GM12878 (cell line): Measurements from ENCODE around the gene CDHR4. TPM values are rescaled to one million over a fixed set of nuclear protein-coding genes. Genes with fewer than 3 reads are reported as not detected.

ENCODE experiments used
- ATAC-seq: fragments of 200-7000 bp; cut with Tn5 transposase; 3 replicates; pipeline ENCODE4 v1.9.1; 2020; ENCODE audit warnings: mild to moderate bottlenecking, moderate library complexity
- BruUV-seq: library from RNA; stranded (reverse); fragments of 400-500 nt; replicated peaks from 2 replicates; lab custom pipeline; 2021; lab: Mats Ljungman, UMichigan
- CTCF ChIA-PET: fragments of 300-600 bp; sonication (Branson Sonifier 250); formaldehyde crosslinking; extraction: SDS; loops from one replicate; lab custom pipeline; 2021; ENCODE audit warnings: inconsistent platforms; lab: Yijun Ruan, JAX
- POLR2A ChIA-PET: fragments of 350-600 bp; formaldehyde crosslinking; extraction: SDS; loops from one replicate; lab custom pipeline; 2021; ENCODE audit warnings: inconsistent platforms; lab: Charles Lee
- RAD21 ChIA-PET: fragments of 300-600 bp; sonication (Branson Sonifier 250); formaldehyde crosslinking; loops from one replicate; lab custom pipeline; 2023; ENCODE audit warnings: antibody characterized with exemption; ENCODE audit not compliant: unreplicated experiment; lab: Charles Lee
- SMC1A ChIA-PET: fragments of 300-600 bp; sonication (Branson Sonifier 250); formaldehyde crosslinking; loops from one replicate; lab custom pipeline; 2023; ENCODE audit not compliant: unreplicated experiment, uncharacterized antibody; lab: Charles Lee
- DNase-seq: peaks from one replicate; pipeline ENCODE4 v3.0.0-alpha.2; 2011; ENCODE audit warnings: low read depth, low spot score
- FAIRE-seq: peaks from 3 replicates; lab custom pipeline; 2011; peaks lifted over from hg19 to GRCh38; lab: Jason Lieb, UNC
- H2AFZ ChIP-seq: 2 replicates; pipeline ENCODE4 v1.6.0; 2011; ENCODE audit warnings: low read depth, low read length, control low read depth; ENCODE audit not compliant: control insufficient read depth
- H3K27ac ChIP-seq: 2 replicates; pipeline ENCODE4 v1.5.1; 2011; ENCODE audit warnings: control low read depth; ENCODE audit not compliant: control insufficient read depth, insufficient read depth
- H3K27me3 ChIP-seq, 2 experiments: replicated peaks in 1 of 2; 2 replicates each; pipeline versions ENCODE4 v1.6.0 to v1.6.1; 2011; ENCODE audit warnings: low read length in 1 of 2; ENCODE audit not compliant: control insufficient read depth in 2 of 2, insufficient read depth in 2 of 2
- H3K36me3 ChIP-seq, 2 experiments: 2 replicates each; pipeline ENCODE4 v1.5.1; 2011; ENCODE audit warnings: low read length in 1 of 2; ENCODE audit not compliant: control insufficient read depth in 2 of 2, insufficient read depth in 2 of 2
- H3K4me1 ChIP-seq: 2 replicates; pipeline ENCODE4 v1.6.1; 2011; ENCODE audit warnings: mild to moderate bottlenecking, low read length, moderate library complexity, mixed read lengths; ENCODE audit not compliant: control insufficient read depth, insufficient read depth
- H3K4me2 ChIP-seq: 2 replicates; pipeline ENCODE4 v1.6.0; 2011; ENCODE audit warnings: control low read depth; ENCODE audit not compliant: control insufficient read depth, insufficient read depth
- H3K4me3 ChIP-seq: fragments of 200-600 bp; sonication (generic); 2 replicates; pipeline ENCODE4 v1.5.1; 2016
- H3K79me2 ChIP-seq: 2 replicates; pipeline ENCODE4 v1.6.0; 2011; ENCODE audit warnings: low read length; ENCODE audit not compliant: control insufficient read depth, insufficient read depth
- H3K9ac ChIP-seq: 2 replicates; pipeline ENCODE4 v1.8.0; 2011; ENCODE audit warnings: low read length, control low read depth, mixed read lengths; ENCODE audit not compliant: control insufficient read depth, insufficient read depth
- H3K9me3 ChIP-seq: replicated peaks from 3 replicates; pipeline ENCODE4 v1.5.1; 2011; ENCODE audit warnings: mild to moderate bottlenecking, low read length; ENCODE audit not compliant: control insufficient read depth, insufficient read depth
- H4K20me1 ChIP-seq: 2 replicates; pipeline ENCODE4 v1.6.0; 2011; ENCODE audit not compliant: control insufficient read depth, insufficient read depth
- GATAD2B ChIP-seq: fragments of 450-650 bp; conservative IDR thresholded peaks from 2 replicates; pipeline ENCODE4 v1.6.1; 2017; ENCODE audit warnings: low read depth, mild to moderate bottlenecking, moderate library complexity
- TCF3 ChIP-seq: IDR thresholded peaks from 2 replicates; pipeline ENCODE4 v1.6.1; 2012; ENCODE audit warnings: low read depth, mild to moderate bottlenecking, low read length, borderline replicate concordance; ENCODE audit not compliant: insufficient read depth
- YBX1 ChIP-seq: fragments of 450-650 bp; IDR thresholded peaks from 2 replicates; pipeline ENCODE4 v1.6.1; 2016; ENCODE audit warnings: antibody characterized with exemption
- WGBS: methylation state at CpG from one replicate; pipeline ENCODE4 v1.1.6; 2016; ENCODE audit warnings: low lambda C conversion rate; ENCODE audit not compliant: insufficient replicate concordance, insufficient coverage; ENCODE audit errors: missing lambda C conversion rate; 5-methylcytosine and 5-hydroxymethylcytosine counted together
- in situ Hi-C: fragments of 300-500 bp; cut with MboI; formaldehyde crosslinking; loops from 9 replicates; pipeline ENCODE4 v1.14.3; 2018; ENCODE audit warnings: mixed read lengths
- intact Hi-C: fragments of 100-400 bp; cut with micrococcal nuclease; formaldehyde crosslinking; loops from one replicate; pipeline ENCODE4 v1.14.2; 2022; ENCODE audit not compliant: unreplicated experiment
- polyA plus RNA-seq, 11 experiments: library from polyadenylated mRNA; depleted of rRNA in 4 of 11; unstranded in 6 of 11; stranded (reverse) in 5 of 11; fragments of >200 nt; fragmentation: Nextera tagmentation in 4 of 11; fragmentation: Illumina TruSeq in 1 of 11; extraction: Ambion mirVana in 4 of 11; extraction: Trizol in 1 of 11; gene quantifications; 1 replicate in 1 of 11; 2 replicates in 10 of 11; pipeline versions ENCODE4 v1.2.1 to v1.2.3, GENCODE V29; 2011 to 2016; ENCODE audit warnings: inconsistent platforms in 2 of 11, missing spikeins in 2 of 11, low read depth in 1 of 11
- total RNA-seq, 4 experiments: library from RNA; depleted of rRNA in 3 of 4; stranded (reverse); fragments of >200 nt in 3 of 4; fragmentation: Illumina TruSeq in 1 of 4; extraction: Trizol in 1 of 4; gene quantifications; 2 replicates each; pipeline versions ENCODE4 v1.2.1 to v1.2.3, GENCODE V29; 2013 to 2021
- TF ChIP-seq, protein P1 (sequence below): IDR thresholded peaks from 2 replicates; pipeline ENCODE4 v1.6.1; 2012; ENCODE audit warnings: improper control_type of control experiment, low read depth, low read length; ENCODE audit not compliant: insufficient replicate concordance
- TF ChIP-seq, protein P2 (sequence below): IDR thresholded peaks from 2 replicates; pipeline ENCODE4 v1.6.1; 2012; ENCODE audit warnings: low read depth, low read length, improper control_type of control experiment

The CDHR4 gene
- total and polyA plus RNA-seq, 10 of the 15 experiments (the other 5 are each of a cell fraction or from before 2014, with no cell fraction given): not detected

DNA sequence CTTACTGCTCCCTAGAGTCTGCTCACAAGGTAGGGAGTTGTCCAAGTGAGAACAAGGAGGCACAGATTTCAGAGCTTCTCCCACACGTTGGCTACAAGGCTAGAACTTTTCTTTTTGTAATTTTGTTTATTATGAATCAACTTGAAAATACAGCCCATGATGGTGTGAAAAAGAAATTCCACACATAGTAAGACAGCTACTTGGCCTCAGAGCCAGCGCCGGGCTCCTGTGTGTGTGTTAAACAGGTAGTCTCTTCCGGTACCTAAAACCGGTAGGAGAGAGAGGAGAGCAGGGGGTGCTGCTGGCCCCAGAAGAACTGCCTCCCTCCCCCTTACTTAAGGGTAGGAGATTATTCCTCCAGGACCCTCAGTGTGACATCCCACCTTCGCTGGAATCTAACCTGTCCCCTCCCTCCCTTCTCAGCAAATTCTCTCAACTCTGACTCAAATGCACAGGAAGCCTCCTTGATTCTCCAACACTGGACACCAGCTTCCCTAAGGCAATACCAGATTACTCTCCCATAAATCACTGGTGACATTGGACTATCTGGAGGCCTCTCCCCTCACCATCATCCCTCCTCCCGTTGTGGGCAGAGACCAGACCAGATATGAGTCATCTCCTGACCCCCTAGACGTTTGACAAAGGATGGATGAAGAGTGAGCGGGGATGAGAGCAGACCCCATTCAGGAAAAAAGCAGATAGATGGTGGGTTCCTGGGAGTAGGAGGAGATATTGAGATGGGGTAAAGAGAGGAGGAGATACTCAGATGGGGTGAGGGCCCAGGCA lies 8.9 kb downstream of the CDHR4 start (continued):
- TF ChIP-seq, protein P1, sequence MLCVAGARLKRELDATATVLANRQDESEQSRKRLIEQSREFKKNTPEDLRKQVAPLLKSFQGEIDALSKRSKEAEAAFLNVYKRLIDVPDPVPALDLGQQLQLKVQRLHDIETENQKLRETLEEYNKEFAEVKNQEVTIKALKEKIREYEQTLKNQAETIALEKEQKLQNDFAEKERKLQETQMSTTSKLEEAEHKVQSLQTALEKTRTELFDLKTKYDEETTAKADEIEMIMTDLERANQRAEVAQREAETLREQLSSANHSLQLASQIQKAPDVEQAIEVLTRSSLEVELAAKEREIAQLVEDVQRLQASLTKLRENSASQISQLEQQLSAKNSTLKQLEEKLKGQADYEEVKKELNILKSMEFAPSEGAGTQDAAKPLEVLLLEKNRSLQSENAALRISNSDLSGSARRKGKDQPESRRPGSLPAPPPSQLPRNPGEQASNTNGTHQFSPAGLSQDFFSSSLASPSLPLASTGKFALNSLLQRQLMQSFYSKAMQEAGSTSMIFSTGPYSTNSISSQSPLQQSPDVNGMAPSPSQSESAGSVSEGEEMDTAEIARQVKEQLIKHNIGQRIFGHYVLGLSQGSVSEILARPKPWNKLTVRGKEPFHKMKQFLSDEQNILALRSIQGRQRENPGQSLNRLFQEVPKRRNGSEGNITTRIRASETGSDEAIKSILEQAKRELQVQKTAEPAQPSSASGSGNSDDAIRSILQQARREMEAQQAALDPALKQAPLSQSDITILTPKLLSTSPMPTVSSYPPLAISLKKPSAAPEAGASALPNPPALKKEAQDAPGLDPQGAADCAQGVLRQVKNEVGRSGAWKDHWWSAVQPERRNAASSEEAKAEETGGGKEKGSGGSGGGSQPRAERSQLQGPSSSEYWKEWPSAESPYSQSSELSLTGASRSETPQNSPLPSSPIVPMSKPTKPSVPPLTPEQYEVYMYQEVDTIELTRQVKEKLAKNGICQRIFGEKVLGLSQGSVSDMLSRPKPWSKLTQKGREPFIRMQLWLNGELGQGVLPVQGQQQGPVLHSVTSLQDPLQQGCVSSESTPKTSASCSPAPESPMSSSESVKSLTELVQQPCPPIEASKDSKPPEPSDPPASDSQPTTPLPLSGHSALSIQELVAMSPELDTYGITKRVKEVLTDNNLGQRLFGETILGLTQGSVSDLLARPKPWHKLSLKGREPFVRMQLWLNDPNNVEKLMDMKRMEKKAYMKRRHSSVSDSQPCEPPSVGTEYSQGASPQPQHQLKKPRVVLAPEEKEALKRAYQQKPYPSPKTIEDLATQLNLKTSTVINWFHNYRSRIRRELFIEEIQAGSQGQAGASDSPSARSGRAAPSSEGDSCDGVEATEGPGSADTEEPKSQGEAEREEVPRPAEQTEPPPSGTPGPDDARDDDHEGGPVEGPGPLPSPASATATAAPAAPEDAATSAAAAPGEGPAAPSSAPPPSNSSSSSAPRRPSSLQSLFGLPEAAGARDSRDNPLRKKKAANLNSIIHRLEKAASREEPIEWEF: no peak
- TF ChIP-seq GATAD2B (no peak), TCF3 (no peak), YBX1 (no peak)

DNA sequence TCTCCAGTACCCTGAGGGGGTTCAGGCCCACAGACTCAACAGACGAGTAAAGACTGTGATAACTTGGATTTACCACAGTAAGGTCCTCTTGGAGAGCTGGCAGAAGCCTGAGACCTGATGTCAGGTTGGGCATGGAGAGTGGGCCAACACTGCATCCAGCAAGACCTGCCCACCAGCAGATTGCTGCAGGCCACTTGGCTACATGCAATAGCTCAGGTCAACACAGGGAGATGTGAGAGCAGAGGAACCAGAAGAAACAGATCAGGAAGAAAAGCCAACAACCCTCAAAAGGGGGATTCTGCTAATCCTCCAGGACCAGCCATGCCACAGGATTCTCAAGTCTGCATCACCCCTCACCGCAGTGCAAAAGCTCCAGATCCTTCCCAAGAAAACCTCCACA lies 11.6 kb downstream of the CDHR4 start:
- H3K4me3 ChIP-seq: no peak overlapping the region
- no peak overlapping the region for H3K4me2 ChIP-seq
- H4K20me1 ChIP-seq: no peaks in the 10 kb centered on the region
- H3K79me2 ChIP-seq: peaks cover 21% of the 10 kb centered on the region
- intact Hi-C loops: loop anchor here (5.0 kb wide), 1 partner anchor 66 kb away; the partner anchor contains the start of gene GMPPB
- in situ Hi-C loops: no loop called here
- no peak overlapping the region for H2AFZ ChIP-seq
- TF ChIP-seq, protein P2, sequence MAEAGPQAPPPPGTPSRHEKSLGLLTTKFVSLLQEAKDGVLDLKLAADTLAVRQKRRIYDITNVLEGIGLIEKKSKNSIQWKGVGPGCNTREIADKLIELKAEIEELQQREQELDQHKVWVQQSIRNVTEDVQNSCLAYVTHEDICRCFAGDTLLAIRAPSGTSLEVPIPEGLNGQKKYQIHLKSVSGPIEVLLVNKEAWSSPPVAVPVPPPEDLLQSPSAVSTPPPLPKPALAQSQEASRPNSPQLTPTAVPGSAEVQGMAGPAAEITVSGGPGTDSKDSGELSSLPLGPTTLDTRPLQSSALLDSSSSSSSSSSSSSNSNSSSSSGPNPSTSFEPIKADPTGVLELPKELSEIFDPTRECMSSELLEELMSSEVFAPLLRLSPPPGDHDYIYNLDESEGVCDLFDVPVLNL: no peak
- TF ChIP-seq, all 136 proteins: peak for 0
- 84% methylated on average over 2 of the region's 2 CpGs for WGBS
- ChIA-PET POLR2A (interaction anchor here (1.0 to 3.0 kb wide), 3 partner anchors 15 to 113 kb away, joined by 3 to 15 read pairs (median 5); partner anchors contain the start of genes INKA1 and UBA7), CTCF (interaction anchor here (0.5 to 2.0 kb wide), 9 partner anchors 9 to 546 kb away, joined by 3 to 9 read pairs (median 3); partner anchors contain the start of genes MON1A and UBA7), RAD21 (interaction anchor here (1.3 to 2.5 kb wide), 2 partner anchors 15 to 51 kb away, joined by 3 to 14 read pairs; partner anchors contain the start of gene INKA1), SMC1A (interaction anchor here (1.2 kb wide), 1 partner anchor 118 kb away, joined by 3 read pairs; no protein-coding TSS in a partner anchor)
- ATAC-seq (no peak), FAIRE-seq (no peak), DNase-seq (no peak)
- H3K36me3 ChIP-seq: no peaks in the 10 kb centered on the region
- no peak overlapping the region for H3K9ac ChIP-seq
- peaks cover 9% of the 10 kb centered on the region for H3K4me1 ChIP-seq
- no peaks in the 10 kb centered on the region for H3K27me3 ChIP-seq
- H3K27ac ChIP-seq: no peak overlapping the region
- no TSS peak for BruUV-seq
- H3K9me3 ChIP-seq: no peaks in the 10 kb centered on the region
